Heart right ventricle (tissue), 16 donors: Measurements from ENCODE around the gene VPS13D. TPM values are rescaled to one million over a fixed set of nuclear protein-coding genes. Genes with fewer than 3 reads are reported as not detected.

Source experiments
- ATAC-seq, 8 donors: fragments of 200-7000 bp; cut with Tn5 transposase; one replicate each; pipeline ENCODE4 v1.9.1; 2020; ENCODE audit warnings: mild to moderate bottlenecking in 8 of 8, moderate library complexity in 8 of 8, moderate number of reproducible peaks in 1 of 8
- DNase-seq, 2 donors: peaks; one replicate each; pipeline ENCODE4 v3.0.0-alpha.2; 2020
- H3K27ac ChIP-seq, 10 donors: fragments of 200-600 bp; sonication (generic) in 2 of 10; one replicate each; pipeline versions ENCODE4 v1.5.0 to v1.8.0; 2020 to 2022; ENCODE audit warnings: mild to moderate bottlenecking in 3 of 10
- H3K27me3 ChIP-seq, 7 donors: fragments of 200-600 bp; one replicate each; pipeline ENCODE4 v1.8.0; 2021 to 2022; ENCODE audit warnings: mild to moderate bottlenecking in 2 of 7
- H3K36me3 ChIP-seq, 9 donors: fragments of 200-600 bp; sonication (generic) in 1 of 9; one replicate each; pipeline versions ENCODE4 v1.5.0 to v1.8.0; 2020 to 2022; ENCODE audit warnings: mild to moderate bottlenecking in 2 of 9
- H3K4me1 ChIP-seq, 9 donors: fragments of 200-600 bp; sonication (generic) in 1 of 9; one replicate each; pipeline versions ENCODE4 v1.5.0 to v1.8.0; 2020 to 2022; ENCODE audit warnings: mild to moderate bottlenecking in 4 of 9
- H3K4me3 ChIP-seq, 10 donors: fragments of 200-600 bp; sonication (generic) in 2 of 10; one replicate each; pipeline versions ENCODE4 v1.5.0 to v1.8.0; 2020 to 2022; ENCODE audit warnings: mild to moderate bottlenecking in 7 of 10, moderate library complexity in 2 of 10
- H3K9me3 ChIP-seq, 11 donors: fragments of 200-600 bp in 10 of 11; sonication (generic) in 2 of 11; one replicate each; pipeline versions ENCODE4 v1.5.0 to v1.8.0; 2013 to 2022; ENCODE audit warnings: mild to moderate bottlenecking in 2 of 11, control low read depth in 1 of 11, moderate library complexity in 1 of 11
- CTCF ChIP-seq, 9 donors: fragments of 200-600 bp; sonication (generic) in 2 of 9; IDR thresholded peaks; one replicate each; pipeline versions ENCODE4 v1.5.0 to v1.8.0; 2021 to 2022; ENCODE audit warnings: antibody characterized with exemption in 9 of 9, mild to moderate bottlenecking in 5 of 9, moderate library complexity in 1 of 9
- WGBS, 2 donors: extraction: QIAGEN DNeasy Blood & Tissue Kit; methylation state at CpG; one replicate each; pipeline ENCODE4 v1.1.7; 2013; ENCODE audit warnings: inconsistent platforms in 1 of 2; 5-methylcytosine and 5-hydroxymethylcytosine counted together
- intact Hi-C, 10 donors: fragments of 100-400 bp; cut with DNase I; formaldehyde crosslinking; loops; one replicate each; pipeline versions ENCODE4 v1.11.1 to v1.14.2; 2022
- polyA plus RNA-seq, 2 donors: library from polyadenylated mRNA; stranded (reverse); fragments of 200-250 nt; gene quantifications; one replicate each; pipeline ENCODE4 v1.2.3, GENCODE V29; 2013
- total RNA-seq, 10 donors: library from RNA; stranded (reverse); fragmentation: NEBNext Ultra II Directional in 3 of 10; extraction: Animal tissue kit (Norgen Biotek cat#: 25700) in 3 of 10; gene quantifications; one replicate each; pipeline versions ENCODE4 v1.2.1 to v1.2.4, GENCODE V29; 2021 to 2023
- donor health status: Arrhythmogenic right ventricular cardiomyopathy.
- donor health status: ischemic (EF 13 %, LVEDD 7.1; RV severe dilation, severe dysfunction).
- donor health status: healthy with polysubstance abuse.
- donor health status: DM: no; HTN: yes; CAD: no.
- donor health status: DM: no; HTN: no; CAD: no.
- donor health status: ischemic (EF 25% LVEDD 6.9; RV normal size, moderate dysfunction).
- donor health status: ischemic (EF 25% LVEDD 5.7; RV mildly dilated, moderate dysfunction).
- donor health status: healthy.
- donor health status: DM: yes; HTN: yes; CAD: no.
- donor health status: Ischemic cardiomyopathy.
- donor health status: ischemic (EF 35%, LVEDD 5.7; RV mildly dilated, moderate dysfunction).
- donor health status: nonischemic (EF 11% LVEDD 7.7; RV severe dilation, severe dysfunction).
- donor health status: DM: yes; HTN: yes; CAD: no.
- donor health status: PGD.
- donor health status: ischemic (EF 29% LVEDD 5.4; RV normal size, mild dysfunction).
- donor health status: nonischemic (EF 23%, LVEDD 6.1; RV moderate dilation, normal function).

VPS13D gene
- total and polyA plus RNA-seq, 12 donors = 36.9 to 161 (median 83.3) TPM

- Histone ChIP-seq H3K27ac (peak overlapping the region in 7 of 10 donors; percentile 16 to 82 (median 59)), H3K36me3 (peaks cover 0 to 63% (median 17%) of the 10 kb centered on the region in 9 donors), H3K4me1 (peaks cover 11 to 48% (median 30%) of the 10 kb centered on the region in 9 donors), H3K4me3 (peak overlapping the region in 3 of 10 donors; percentile 12 to 36 (median 13)), H3K9me3 (no peaks in the 10 kb centered on the region), H3K27me3 (no peaks in the 10 kb centered on the region)
- intact Hi-C loops = no loop called here
- no peak for TF ChIP-seq CTCF (IDR thresholded peaks at IDR 0.05)
- ATAC-seq (no peak), DNase-seq (no peak)
- WGBS, 2 donors = 57 to 72% methylated on average over 3 of the region's 3 CpGs
These were observed 281.3 kb downstream of the VPS13D start for GRCh38 chr1:12511128-12511484.

DNA sequence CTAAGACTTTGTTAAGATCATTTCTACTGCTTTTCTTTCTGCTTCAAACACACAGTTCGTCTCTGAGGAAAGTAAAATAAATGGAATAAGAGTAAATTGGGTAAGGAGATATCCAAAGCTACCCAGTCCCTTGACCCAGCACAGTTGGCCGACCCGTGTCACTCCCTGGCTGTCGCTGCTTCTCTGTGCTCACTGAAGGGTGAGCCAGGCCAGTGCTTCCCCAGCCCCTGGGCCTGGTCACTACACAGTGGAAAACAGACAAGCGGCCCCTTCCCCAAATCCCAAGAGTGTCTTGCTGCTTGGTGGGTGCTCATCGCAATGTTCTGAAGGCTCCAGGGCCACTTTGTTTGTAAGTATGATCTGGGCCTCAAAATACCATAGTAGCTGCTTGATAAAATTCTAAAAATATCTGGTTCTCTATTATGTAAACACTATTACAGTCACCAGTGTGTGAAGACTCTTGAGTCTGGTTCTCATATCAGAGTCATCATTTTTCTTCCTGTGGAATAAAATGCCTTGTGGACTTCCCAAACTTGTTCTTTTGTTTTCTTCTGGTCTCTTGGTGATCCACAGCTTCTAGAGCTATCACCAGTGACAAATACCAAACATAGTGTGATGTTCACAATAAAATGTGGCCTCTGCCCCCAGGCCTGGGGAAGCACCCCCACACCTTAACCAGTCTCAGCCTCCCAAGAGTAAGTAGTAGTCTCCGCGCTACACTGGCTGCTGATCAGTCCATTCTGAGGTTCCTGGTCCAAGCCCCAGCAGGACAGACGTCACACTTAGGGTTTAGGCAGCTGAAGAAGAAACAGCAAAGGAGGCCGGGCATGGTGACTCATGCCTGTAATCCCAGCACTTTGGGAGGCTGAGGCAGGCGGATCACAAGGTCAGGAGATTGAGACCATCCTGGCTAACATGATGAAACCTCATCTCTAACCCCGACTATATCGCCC, 282.0 kb downstream of the VPS13D start:
- 85 to 87% methylated on average over 13 of the region's 13 CpGs for WGBS, 2 donors
- intact Hi-C loops = no loop called here
- H3K36me3 ChIP-seq = peaks cover 0 to 56% (median 15%) of the 10 kb centered on the region in 9 donors
- no peaks in the 10 kb centered on the region for H3K9me3 ChIP-seq
- peaks cover 11 to 47% (median 30%) of the 10 kb centered on the region in 9 donors for H3K4me1 ChIP-seq
- DNase-seq (no peak), ATAC-seq (peak in 3 of 8 donors; percentile 9 to 18 (median 16))
- peak overlapping the region in 6 of 10 donors; percentile 16 to 82 (median 64) for H3K27ac ChIP-seq
- no peak for TF ChIP-seq CTCF (IDR thresholded peaks at IDR 0.05)
- H3K27me3 ChIP-seq = no peaks in the 10 kb centered on the region
- peak overlapping the region in 3 of 10 donors; percentile 12 to 36 (median 13) for H3K4me3 ChIP-seq

GRCh38 chr1:12513181-12513580, 283.4 kb downstream of the VPS13D start:
- no peak overlapping the region for H3K4me3 ChIP-seq
- peak in 3 of 8 donors; percentile 5 to 31 (median 8) for ATAC-seq
- H3K36me3 ChIP-seq = peaks cover 0 to 44% (median 6%) of the 10 kb centered on the region in 9 donors
- H3K9me3 ChIP-seq = no peaks in the 10 kb centered on the region
- intact Hi-C loops = no loop called here
- H3K4me1 ChIP-seq = peaks cover 11 to 47% (median 30%) of the 10 kb centered on the region in 9 donors
- 87 to 88% methylated on average over 10 of the region's 10 CpGs for WGBS, 2 donors
- H3K27ac ChIP-seq = no peak overlapping the region
- H3K27me3 ChIP-seq = no peaks in the 10 kb centered on the region
- no peak for TF ChIP-seq CTCF (IDR thresholded peaks at IDR 0.05)
- DNase-seq = no peak

GRCh38 chr1:12514590-12514989, 284.8 kb downstream of the VPS13D start:
- DNase-seq (no peak), ATAC-seq (peak in 2 of 8 donors; percentile 39 to 52)
- Histone ChIP-seq H3K4me1 (peaks cover 19 to 60% (median 43%) of the 10 kb centered on the region in 9 donors), H3K36me3 (peaks cover 0 to 32% (median 0%) of the 10 kb centered on the region in 9 donors), H3K27ac (peak overlapping the region in 1 of 10 donors; percentile 21), H3K9me3 (no peaks in the 10 kb centered on the region), H3K4me3 (no peak overlapping the region), H3K27me3 (no peaks in the 10 kb centered on the region)
- WGBS, 2 donors = 53 to 71% methylated on average over 8 of the region's 8 CpGs
- intact Hi-C loops = no loop called here
- TF ChIP-seq CTCF (IDR thresholded peaks at IDR 0.05) = no peak
